NCI-H2227 (cell line): Measurements from ENCODE around the gene MT1B.
"Not testable (repeated sequence)": the region's sequence is repeated elsewhere in the genome, so short reads cannot be mapped to it uniquely, and the experiment has no call there.

Experiments
- DNase-seq: peaks from one replicate; lab custom pipeline; 2025; ENCODE audit not compliant: unreplicated experiment; lab: John Stamatoyannopoulos, UW

MT1B gene

GRCh38 chr16:56620339-56620897 lies 31.3 kb upstream of the MT1B start:
- DNase-seq, result no peak

DNA sequence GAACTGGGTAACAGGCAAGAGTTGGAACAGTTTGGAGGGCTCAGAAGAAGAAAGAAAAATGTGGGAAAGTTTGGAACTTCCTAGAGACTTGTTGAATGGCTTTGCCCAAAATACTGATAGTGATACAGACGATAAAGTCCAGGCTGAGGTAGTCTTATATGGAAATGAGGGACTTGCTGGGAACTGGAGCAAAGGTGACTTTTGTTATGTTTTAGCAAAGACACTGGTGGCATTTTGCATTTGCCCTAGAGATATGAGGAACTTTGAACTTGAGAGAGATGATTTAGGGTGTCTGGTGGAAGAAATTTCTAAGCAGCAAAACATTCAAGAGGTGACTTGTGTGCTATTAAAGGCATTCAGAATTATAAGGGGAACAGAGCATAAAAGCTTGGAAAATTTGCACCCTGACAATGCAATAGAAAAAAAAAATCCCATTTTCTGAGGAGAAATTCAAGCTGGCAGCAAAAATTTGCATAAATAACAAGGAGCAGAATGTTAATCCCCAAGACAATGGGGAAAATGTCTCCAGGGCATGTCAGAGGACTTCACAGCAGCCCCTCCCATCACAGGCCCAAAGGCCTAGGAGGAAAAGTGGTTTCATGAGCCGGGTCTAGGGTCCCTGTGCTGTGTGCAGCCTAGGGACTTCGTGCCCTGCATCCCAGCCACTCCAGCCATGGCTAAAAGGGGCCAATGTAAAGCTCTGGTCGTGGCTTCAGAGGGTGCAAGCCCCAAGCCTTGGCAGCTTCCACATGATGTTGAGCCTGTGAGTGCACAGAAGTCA lies 29.8 kb upstream of the MT1B start:
- DNase-seq, result not testable (repeated sequence)

- DNase-seq, result not testable (repeated sequence)
Measured at GRCh38 chr16:56623184-56623583, 28.5 kb upstream of the MT1B start.

GRCh38 chr16:56623637-56624036 lies 28.0 kb upstream of the MT1B start:
- no peak for DNase-seq

GRCh38 chr16:56625140-56625942 lies 26.3 kb upstream of the MT1B start, which contains the start of gene MT1E:
TSS of gene MT1E (plus strand) at chr16:56625781. CDS start at chr16:56625852, 71 bp downstream.
- peak; percentile 59 for DNase-seq

- DNase-seq, result no peak
Measured at GRCh38 chr16:56625943-56626654, 25.6 kb upstream of the MT1B start.

DNA sequence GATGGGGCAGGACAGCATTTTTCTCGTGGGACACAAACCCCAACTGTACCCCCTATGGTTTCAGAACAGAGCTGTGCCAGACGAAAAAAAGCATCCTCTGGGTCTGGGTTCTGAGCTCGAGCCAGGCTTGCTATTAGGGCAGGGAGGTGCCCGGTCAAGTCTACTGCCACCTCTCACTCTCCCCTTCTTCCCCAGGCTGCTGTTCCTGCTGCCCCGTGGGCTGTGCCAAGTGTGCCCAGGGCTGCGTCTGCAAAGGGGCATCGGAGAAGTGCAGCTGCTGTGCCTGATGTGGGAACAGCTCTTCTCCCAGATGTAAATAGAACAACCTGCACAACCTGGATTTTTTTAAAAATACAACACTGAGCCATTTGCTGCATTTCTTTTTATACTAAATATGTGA lies 25.0 kb upstream of the MT1B start:
- DNase-seq, result no peak

GRCh38 chr16:56628486-56629350 lies 23.0 kb upstream of the MT1B start:
- DNase-seq, result peak; percentile 17

GRCh38 chr16:56629531-56629930 lies 22.2 kb upstream of the MT1B start:
- DNase-seq, result no peak

- DNase-seq, result no peak
Measured at GRCh38 chr16:56630134-56630533, 21.6 kb upstream of the MT1B start.

GRCh38 chr16:56631197-56631596 lies 20.5 kb upstream of the MT1B start:
- DNase-seq, result no peak

DNA sequence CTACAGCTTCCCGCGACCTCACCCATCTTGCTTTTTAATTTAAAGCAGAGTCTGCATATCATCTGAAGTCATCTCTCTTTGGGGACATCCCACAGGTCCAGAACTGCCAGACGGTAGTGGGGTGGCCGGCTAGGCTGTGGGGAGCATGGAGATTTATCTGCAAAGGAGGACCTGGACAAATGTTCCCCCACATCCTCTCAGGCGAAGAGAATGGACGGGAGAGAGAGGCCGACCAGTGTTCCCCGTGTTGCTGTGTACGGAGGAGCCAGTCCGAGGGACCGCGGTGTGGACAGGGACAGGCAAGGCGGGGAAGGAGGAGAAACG lies 19.9 kb upstream of the MT1B start:
- no peak for DNase-seq

DNA sequence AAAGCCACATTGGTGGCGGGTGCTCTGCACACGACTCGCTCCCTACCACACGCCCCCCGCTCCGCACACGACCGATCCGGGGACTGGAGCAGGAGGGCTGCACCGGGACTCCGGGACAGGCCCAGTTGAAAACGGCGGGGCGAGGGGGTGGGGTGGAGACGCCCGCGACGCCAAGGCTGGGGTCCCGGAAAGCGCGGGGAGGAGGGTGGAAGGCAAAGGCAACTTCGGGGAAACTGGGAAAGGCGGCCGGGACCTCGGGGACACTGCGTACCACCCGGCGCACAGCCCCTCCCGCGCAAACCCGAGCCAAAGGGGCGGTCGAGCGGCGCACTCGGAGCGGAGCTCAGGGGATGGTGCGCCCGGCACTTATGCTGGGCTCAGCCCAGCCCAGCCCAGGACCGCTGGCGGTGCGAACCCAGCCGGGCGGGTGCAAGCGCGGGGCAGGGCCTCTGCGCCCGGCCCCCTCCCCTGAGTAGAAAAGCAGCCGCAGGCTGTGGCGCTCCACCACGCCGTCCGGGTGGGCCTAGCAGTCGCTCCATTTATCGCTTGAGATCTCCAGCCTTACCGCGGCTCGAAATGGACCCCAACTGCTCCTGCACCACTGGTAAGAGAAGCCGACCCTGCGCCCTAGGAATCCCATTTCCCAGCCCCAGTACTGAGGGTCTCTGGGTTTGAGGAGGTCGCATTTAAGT lies 19.4 kb upstream of the MT1B start, which contains the start of gene MT1M:
MT1M (plus strand) TSS at position 504 of the 692 bp plus-strand sequence; CDS start at position 577, 73 bp downstream.
- peak; percentile 64 for DNase-seq

DNA sequence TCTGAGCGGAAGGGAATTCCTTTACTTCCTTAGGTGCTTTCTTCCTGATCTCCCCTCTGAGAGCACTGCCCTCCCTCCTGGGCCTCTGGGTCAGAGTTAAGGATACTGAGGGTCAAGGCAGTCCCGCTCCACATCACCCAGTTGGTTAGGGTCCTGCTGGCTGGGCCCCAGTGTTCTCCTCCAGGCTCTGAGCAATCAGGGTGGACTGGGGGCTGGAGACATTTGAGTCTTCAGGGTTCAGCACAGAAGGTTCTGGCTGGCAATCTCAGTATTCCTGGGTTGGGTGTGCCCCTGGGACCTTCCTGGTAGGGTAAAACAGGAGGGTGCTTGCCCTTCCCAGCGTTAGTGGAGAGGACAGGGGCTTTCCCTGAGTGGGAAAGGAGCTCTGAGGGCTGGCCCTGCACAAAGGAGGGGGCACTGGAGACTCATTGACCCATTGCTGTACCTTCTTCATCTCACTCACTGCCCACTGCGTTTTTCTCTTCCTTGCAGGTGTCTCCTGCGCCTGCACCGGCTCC lies 18.8 kb upstream of the MT1B start:
- DNase-seq, result no peak

- DNase-seq, result no peak
Measured at GRCh38 chr16:56633535-56633934, 18.2 kb upstream of the MT1B start.

GRCh38 chr16:56634715-56635440 lies 16.8 kb upstream of the MT1B start:
- no peak for DNase-seq

- no peak for DNase-seq
Measured at GRCh38 chr16:56635441-56635967, 16.2 kb upstream of the MT1B start.

DNA sequence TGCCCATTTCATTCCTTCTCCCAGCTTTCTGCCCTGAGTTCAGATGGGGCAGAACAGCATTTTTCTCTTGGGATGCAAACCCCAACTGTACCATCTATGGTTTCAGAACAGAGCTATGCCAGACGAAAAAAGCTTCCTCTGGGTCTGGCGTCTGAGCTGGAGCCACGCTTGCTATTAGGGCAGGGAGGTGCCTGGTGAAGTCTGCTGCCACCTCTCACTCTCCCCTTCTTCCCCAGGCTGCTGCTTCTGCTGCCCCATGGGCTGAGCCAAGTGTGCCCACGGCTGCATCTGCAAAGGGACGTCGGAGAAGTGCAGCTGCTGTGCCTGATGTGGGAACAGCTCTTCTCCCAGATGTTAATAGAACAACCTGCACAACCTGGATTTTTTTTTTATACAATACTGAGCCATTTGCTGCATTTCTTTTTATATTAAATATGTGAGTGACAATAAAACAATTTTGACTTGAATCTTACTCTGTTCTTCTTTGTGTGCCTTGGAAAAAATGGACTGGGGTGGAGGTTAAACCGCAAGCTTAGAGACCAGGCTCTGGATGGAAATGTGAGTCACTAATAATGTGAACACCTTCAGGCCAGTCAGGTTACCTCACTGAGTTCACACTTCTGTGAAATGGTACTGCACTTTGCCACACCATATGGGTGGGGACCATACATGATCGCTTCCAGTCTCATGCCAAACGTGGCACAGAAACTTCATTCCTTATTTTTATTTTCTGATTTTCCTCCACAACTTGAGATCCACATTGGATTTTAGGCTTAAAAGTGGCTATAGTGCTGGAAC lies 14.9 kb upstream of the MT1B start:
- DNase-seq, result no peak
